GM18505 (cell line): ENCODE data around the gene LMNTD2.
A peak's percentile ranks its signal among the peaks of the same experiment; 100 is the strongest.

Source experiments
- ATAC-seq: cut with Tn5 transposase; IDR thresholded peaks from one replicate; pipeline ENCODE4 v1.9.1; 2021; ENCODE audit not compliant: unreplicated experiment
- POLR2A ChIP-seq: IDR thresholded peaks from 4 replicates; pipeline ENCODE4 v1.6.1; 2011; ENCODE audit warnings: borderline replicate concordance; ENCODE audit not compliant: insufficient read depth, insufficient read length; ENCODE audit errors: extremely low read depth

LMNTD2 gene

GRCh38 chr11:557328-558132 lies 3.0 kb downstream of the LMNTD2 start:
- no peak for TF ChIP-seq POLR2A
- ATAC-seq = no peak

- no peak for ATAC-seq
- no peak for TF ChIP-seq POLR2A
Measured at GRCh38 chr11:556662-557256, 3.8 kb downstream of the LMNTD2 start.

GRCh38 chr11:555780-556661 lies 4.5 kb downstream of the LMNTD2 start:
- TF ChIP-seq POLR2A = no peak
- no peak for ATAC-seq

GRCh38 chr11:555227-555779 lies 5.2 kb downstream of the LMNTD2 start:
- no peak for ATAC-seq
- TF ChIP-seq POLR2A = no peak

- ATAC-seq = peak; percentile 44
Measured at GRCh38 chr11:554428-555226, 5.9 kb downstream of the LMNTD2 start.

GRCh38 chr11:553988-554340 lies 6.6 kb downstream of the LMNTD2 start:
- ATAC-seq = no peak
- TF ChIP-seq POLR2A = no peak

More at GRCh38 chr11:554428-555226, 5.9 kb downstream of the LMNTD2 start:
- TF ChIP-seq POLR2A = no peak

- no peak for TF ChIP-seq POLR2A
- ATAC-seq = no peak
Measured at GRCh38 chr11:553083-553987, 7.2 kb downstream of the LMNTD2 start.

- ATAC-seq = no peak
- no peak for TF ChIP-seq POLR2A
Measured at GRCh38 chr11:551596-551995, 8.9 kb downstream of the LMNTD2 start.

- no peak for TF ChIP-seq POLR2A
- ATAC-seq = no peak
Measured at GRCh38 chr11:551131-551530, 9.4 kb downstream of the LMNTD2 start.

- ATAC-seq = no peak
- TF ChIP-seq POLR2A = no peak
Measured at GRCh38 chr11:550746-551085, 9.8 kb downstream of the LMNTD2 start.

GRCh38 chr11:550021-550745 lies 10.4 kb downstream of the LMNTD2 start:
- no peak for TF ChIP-seq POLR2A
- no peak for ATAC-seq
